ENCODE results near the gene AJM1. TPM values are rescaled to one million over a fixed set of nuclear protein-coding genes. Genes with fewer than 3 reads are reported as not detected.

The AJM1 gene
- total and polyA plus RNA-seq, 2 of the 8 experiments (the other 6 are each of a cell fraction or from before 2014, with no cell fraction given): 0.12 to 0.97 TPM

- peaks cover 4 to 18% (median 15%) of the 10 kb centered on the region in 4 experiments; a peak in 7 of 8 replicates for H3K36me3 ChIP-seq (ENCODE audit: control insufficient read depth in 2 of 4, insufficient read depth in 4 of 4, low read length in 3 of 4)
- no peak overlapping the region for H3K4me2 ChIP-seq (ENCODE audit: insufficient read depth in 1 of 2, low read depth in 2 of 2, low read length in 2 of 2)
- no peak overlapping the region for H2BK5ac ChIP-seq (ENCODE audit: low read depth, low read length)
- no peak overlapping the region for H2AFZ ChIP-seq (ENCODE audit: low read length)
- no peak overlapping the region for H2BK15ac ChIP-seq (ENCODE audit: low read length)
- no peak for FAIRE-seq
- no peak overlapping the region for H3K14ac ChIP-seq (ENCODE audit: insufficient read length)
- CTCF ChIA-PET (ENCODE audit: partially characterized antibody): interaction anchor here (0.7 to 1.6 kb wide), 2 partner anchors 23 to 62 kb away, joined by 3 to 4 read pairs; partner anchors contain the start of gene CCDC183
- peak overlapping the region; percentile 25 for H4K8ac ChIP-seq (ENCODE audit: extremely low read depth, insufficient read depth, low read length)
- H2BK20ac ChIP-seq (ENCODE audit: low read length): no peak overlapping the region
- POLR2A ChIA-PET (ENCODE audit: partially characterized antibody): interaction anchor here (1.3 to 16.2 kb wide), 5 partner anchors 8 to 195 kb away, joined by 3 to 248 read pairs (median 4); partner anchors contain the start of genes AJM1 and EDF1
- WGBS, 2 experiments (ENCODE audit: extremely low coverage in 1 of 2, insufficient coverage in 1 of 2, insufficient read length in 1 of 2, insufficient replicate concordance in 2 of 2, low coverage in 1 of 2, low lambda C conversion rate in 2 of 2, missing lambda C conversion rate in 1 of 2): 89% methylated on average over 16 of the region's 29 CpGs; no CpG with 5 or more reads in 1 of the 2 experiments
- no peak overlapping the region for H3K4ac ChIP-seq (replicated peaks; ENCODE audit: insufficient read length, low read depth, low read length)
- H2BK120ac ChIP-seq (replicated peaks; ENCODE audit: low read depth, low read length): no peak overlapping the region
- DNase-seq (ENCODE audit: low read depth in 1 of 2, low spot score in 2 of 2): peak in 1 of 2 experiments; percentile 56
- no peaks in the 10 kb centered on the region for H3K79me1 ChIP-seq (ENCODE audit: low read depth, low read length)
- H3K4me3 ChIP-seq (ENCODE audit: extremely low read depth in 1 of 4, insufficient read depth in 2 of 4, low read depth in 3 of 4, low read length in 4 of 4): no peak overlapping the region
- H3K23ac ChIP-seq (ENCODE audit: insufficient read length): no peak overlapping the region
- no peaks in the 10 kb centered on the region; a peak in 1 of 7 replicates for H3K4me1 ChIP-seq (replicated peaks in 1 of 4; ENCODE audit: control insufficient read depth in 3 of 4, insufficient read depth in 4 of 4, low read length in 3 of 4)
- no peak overlapping the region for H3K27ac ChIP-seq (ENCODE audit: low read depth, low read length)
- H3K56ac ChIP-seq (replicated peaks; ENCODE audit: insufficient read length, low read depth, low read length): no peak overlapping the region
- H3K18ac ChIP-seq (ENCODE audit: extremely low read depth, low read length): no peak overlapping the region; the same call in 1 of the 2 replicates
- no peaks in the 10 kb centered on the region for H3K9me3 ChIP-seq (ENCODE audit: insufficient read depth in 2 of 2, low read depth in 1 of 2, low read length in 1 of 2)
- no peaks in the 10 kb centered on the region for H3K23me2 ChIP-seq (ENCODE audit: low read depth, low read length)
- no peak overlapping the region for H2AK5ac ChIP-seq (ENCODE audit: low read depth, low read length)
- H4K91ac ChIP-seq (replicated peaks; ENCODE audit: insufficient read length, low read length): no peak overlapping the region
- H2BK12ac ChIP-seq (ENCODE audit: low read depth, low read length): no peak overlapping the region
- no peak overlapping the region for H4K5ac ChIP-seq (ENCODE audit: insufficient read length, low read depth, low read length)
- peaks cover 0 to 25% of the 10 kb centered on the region in 2 experiments for H4K20me1 ChIP-seq (replicated peaks in 1 of 2; ENCODE audit: control insufficient read depth in 1 of 2, insufficient read depth in 2 of 2, low read length in 2 of 2)
- H3K9ac ChIP-seq (replicated peaks in 1 of 4; ENCODE audit: extremely low read depth in 1 of 4, low read depth in 3 of 4, low read length in 3 of 4): no peak overlapping the region
- H3K27me3 ChIP-seq (replicated peaks in 1 of 4; ENCODE audit: control insufficient read depth in 3 of 4, extremely low read depth in 1 of 4, insufficient read depth in 3 of 4, low read length in 3 of 4): no peaks in the 10 kb centered on the region
- no peaks in the 10 kb centered on the region for H3K79me2 ChIP-seq (ENCODE audit: control insufficient read depth in 1 of 2, insufficient read depth in 2 of 2, low read length in 2 of 2)
- TF ChIP-seq ATF2 (IDR thresholded peaks at IDR 0.05; ENCODE audit: low read length) (no peak), E2F6 (IDR thresholded peaks at IDR 0.05) (no peak), CHD2 (IDR thresholded peaks at IDR 0.05; ENCODE audit: low read length) (no peak), EGR1 (IDR thresholded peaks at IDR 0.05; ENCODE audit: borderline replicate concordance, low read depth, low read length) (peak; percentile 40; the same call in 1 of the 2 replicates), NANOG (IDR thresholded peaks at IDR 0.05; ENCODE audit: insufficient read depth, low read depth, low read length, poor library complexity, severe bottlenecking) (no peak), PHF8 (conservative IDR thresholded peaks at IDR 0.05; ENCODE audit: low read depth, low read length) (no peak), GABPA (IDR thresholded peaks at IDR 0.05; ENCODE audit: borderline replicate concordance, insufficient read depth, low read length) (no peak), RBBP5 (IDR thresholded peaks at IDR 0.05; ENCODE audit: borderline replicate concordance, low read depth, low read length) (no peak)
Measured at GRCh38 chr9:136857581-136858412, 15.5 kb downstream of the AJM1 start.

All from H1 (cell line).